ENCODE data around the gene SARS2. TPM values are rescaled to one million over a fixed set of nuclear protein-coding genes. Genes with fewer than 3 reads are reported as not detected.
"Not testable (repeated sequence)": the region's sequence is repeated elsewhere in the genome, so short reads cannot be mapped to it uniquely, and the experiment has no call there.

Gene SARS2
- total RNA-seq, 1 experiment from 2014 or later: 25.7 TPM

DNA sequence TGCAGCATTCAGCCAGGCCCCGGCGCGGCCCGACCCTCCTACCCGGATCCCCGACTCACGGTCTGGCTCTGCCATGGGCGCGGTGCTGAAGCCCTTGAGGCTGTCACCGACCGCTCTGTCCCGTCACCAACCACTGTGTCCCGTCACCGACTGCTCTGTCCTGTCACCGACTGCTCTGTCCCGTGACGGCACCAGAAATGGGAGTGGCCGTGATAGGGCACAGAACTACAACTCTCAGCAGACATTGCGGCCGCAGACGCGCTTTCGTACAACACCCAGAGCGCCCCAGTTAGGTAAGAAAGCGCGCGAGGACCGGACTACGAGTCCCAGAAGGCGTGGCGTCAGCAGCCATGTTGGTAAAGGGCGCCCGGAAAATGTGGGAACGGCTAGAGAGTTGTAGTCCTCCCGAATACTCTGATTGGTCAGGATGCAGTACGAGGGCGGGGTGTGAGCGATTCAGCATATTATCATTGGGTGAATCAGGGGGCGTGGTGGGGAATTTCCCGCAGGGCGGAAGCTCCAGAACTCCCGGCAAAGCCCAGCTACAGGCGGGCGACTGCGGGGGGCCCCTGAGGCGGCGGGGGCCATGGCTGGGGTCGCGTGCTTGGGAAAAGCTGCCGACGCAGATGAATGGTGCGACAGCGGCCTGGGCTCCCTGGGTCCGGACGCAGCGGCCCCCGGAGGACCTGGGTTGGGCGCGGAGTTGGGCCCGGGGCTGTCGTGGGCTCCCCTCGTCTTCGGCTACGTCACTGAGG is 30.9 kb downstream of the SARS2 start, which contains the start of the genes NFKBIB and SIRT2:
TSS of gene NFKBIB (plus strand) at position 523 of the 755 bp plus-strand sequence. CDS start at position 587, 64 bp downstream.
TSS of gene SIRT2 (minus strand) at position 172 of the 755 bp plus-strand sequence. CDS start at position 75, 97 bp downstream.
- no peaks in the 10 kb centered on the region; the same call in 1 of the 2 replicates for H3K9me3 ChIP-seq (replicated peaks)
- no peaks in the 10 kb centered on the region for H3K27me3 ChIP-seq
- peak within 1 kb of the TSS; percentile 78 for H3K4me3 ChIP-seq
- H3K27ac ChIP-seq: peak within 1 kb of the TSS; percentile 67
- H3K4me1 ChIP-seq: peaks cover 8% of the 10 kb centered on the region; the same call in 1 of the 2 replicates
- DNase-seq: peak; percentile 100
- peaks cover 2% of the 10 kb centered on the region; the same call in 1 of the 2 replicates for H3K36me3 ChIP-seq

DNA sequence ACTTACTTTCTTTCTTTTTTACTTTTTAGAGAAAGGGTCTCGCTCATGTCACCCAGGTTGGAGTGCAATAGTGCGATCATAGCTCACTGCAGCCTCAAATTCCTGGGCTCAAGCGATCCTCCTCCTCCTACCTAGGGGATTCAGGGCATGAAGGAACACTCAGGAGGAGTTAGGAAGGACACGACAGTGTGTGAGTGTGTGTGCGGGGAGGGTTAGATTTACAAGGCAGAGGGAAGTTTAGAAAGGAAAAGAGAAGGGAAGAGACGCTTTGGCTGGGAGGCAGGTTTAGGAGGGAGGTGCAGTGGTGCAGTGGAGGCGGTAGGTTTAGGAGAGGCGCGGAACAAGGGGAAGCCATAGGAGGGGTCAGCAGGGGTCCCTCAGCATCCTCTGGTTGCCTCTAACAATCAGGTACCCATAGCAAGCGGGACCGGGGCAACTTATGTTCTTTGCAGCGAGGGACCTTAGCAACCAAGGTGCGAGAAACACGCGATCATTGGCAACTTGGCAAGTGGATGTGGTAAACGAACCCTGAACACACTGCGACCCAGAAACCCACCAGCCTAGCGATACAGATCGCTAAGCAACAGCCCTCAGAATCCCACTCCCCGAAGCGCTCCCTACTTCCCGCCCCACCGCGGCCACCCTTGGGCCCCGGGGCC is 31.6 kb downstream of the SARS2 start:
- Histone ChIP-seq H3K4me1 (peaks cover 8% of the 10 kb centered on the region; the same call in 1 of the 2 replicates), H3K4me3 (peak overlapping the region; percentile 78), H3K27me3 (no peaks in the 10 kb centered on the region), H3K27ac (peak overlapping the region; percentile 11), H3K36me3 (no peaks in the 10 kb centered on the region), H3K9me3 (replicated peaks) (no peaks in the 10 kb centered on the region; the same call in 1 of the 2 replicates)
- peak in 1 of 2 experiments; percentile 38 for DNase-seq

DNA sequence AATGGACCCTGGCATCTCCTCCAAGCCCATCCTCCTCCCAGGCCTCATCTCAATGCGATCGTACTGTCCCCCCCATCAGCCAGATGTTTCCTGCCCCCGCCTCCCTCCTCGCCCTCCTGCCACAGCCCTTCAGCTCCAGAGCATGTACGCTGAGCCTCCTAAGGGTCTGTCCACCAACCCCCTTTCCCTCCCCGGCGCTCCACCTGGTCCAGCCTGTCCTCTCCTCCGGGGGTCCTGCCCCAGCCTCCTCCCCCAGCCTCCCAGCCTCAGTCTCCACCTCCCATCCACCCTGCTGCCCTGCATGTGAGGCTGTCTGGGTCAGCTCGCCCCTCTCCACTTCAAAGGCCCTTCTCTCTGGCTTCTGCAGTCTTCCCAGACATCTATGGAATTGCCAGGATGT is 35.6 kb downstream of the SARS2 start:
- DNase-seq: no peak
- H3K4me3 ChIP-seq: no peak overlapping the region
- H3K36me3 ChIP-seq: peaks cover 2% of the 10 kb centered on the region; the same call in 1 of the 2 replicates
- no peaks in the 10 kb centered on the region for H3K9me3 ChIP-seq (replicated peaks)
- H3K27me3 ChIP-seq: no peaks in the 10 kb centered on the region
- no peak overlapping the region for H3K27ac ChIP-seq
- H3K4me1 ChIP-seq: peaks cover 25% of the 10 kb centered on the region

DNA sequence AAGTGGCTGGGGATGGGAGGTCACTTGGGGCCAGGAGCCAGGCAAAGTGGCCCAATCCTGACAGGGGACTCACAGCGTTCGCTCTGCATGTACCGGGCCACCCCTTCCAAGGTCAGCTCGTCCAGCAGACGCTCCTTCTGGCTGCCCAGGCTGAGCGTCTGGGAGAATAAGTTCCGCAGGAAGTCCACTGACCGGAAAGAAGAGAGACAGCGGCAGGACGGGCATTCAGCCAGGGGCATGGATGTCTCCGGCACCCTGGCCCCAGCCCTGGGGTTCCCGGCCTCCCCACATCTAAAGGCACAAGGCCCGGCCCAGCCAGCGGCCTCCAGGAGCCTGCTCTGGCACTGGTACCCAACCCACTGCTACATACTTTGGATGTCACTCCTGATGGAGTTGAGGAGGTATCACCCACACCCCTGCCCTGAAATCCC is 37.2 kb downstream of the SARS2 start:
- H3K27ac ChIP-seq: 0 out of 2 replicates have a peak overlapping the region, but pooled peaks have one; percentile 1
- peaks cover 2% of the 10 kb centered on the region; the same call in 1 of the 2 replicates for H3K36me3 ChIP-seq
- DNase-seq: no peak
- peaks cover 23% of the 10 kb centered on the region for H3K4me1 ChIP-seq
- H3K4me3 ChIP-seq: no peak overlapping the region
- H3K27me3 ChIP-seq: no peaks in the 10 kb centered on the region
- no peaks in the 10 kb centered on the region for H3K9me3 ChIP-seq (replicated peaks)

DNA sequence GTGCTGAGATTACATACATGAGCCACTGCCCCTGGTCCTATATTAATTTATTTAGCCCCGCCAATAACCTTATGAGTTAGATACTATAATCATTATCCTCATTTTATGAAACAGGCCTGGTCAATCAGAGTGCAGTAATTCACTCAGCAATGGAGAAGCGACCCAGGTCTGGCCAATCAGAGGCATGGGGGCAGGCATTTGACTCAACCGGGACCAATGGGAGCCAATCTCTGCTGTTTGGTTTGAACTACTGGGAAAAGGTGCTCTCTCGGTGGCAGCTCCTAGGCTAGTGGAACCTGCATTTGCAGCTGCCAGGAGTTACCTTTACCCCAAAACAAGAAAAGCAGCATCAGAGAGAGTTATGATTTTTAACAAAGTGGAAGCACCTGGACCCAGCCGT is 37.7 kb downstream of the SARS2 start:
- Histone ChIP-seq H3K9me3 (replicated peaks) (no peaks in the 10 kb centered on the region), H3K27ac (peak overlapping the region; percentile 79; the same call in 1 of the 2 replicates), H3K4me1 (peaks cover 20% of the 10 kb centered on the region), H3K36me3 (peaks cover 2% of the 10 kb centered on the region; the same call in 1 of the 2 replicates), H3K27me3 (no peaks in the 10 kb centered on the region), H3K4me3 (no peak overlapping the region)
- DNase-seq: peak in 1 of 2 experiments; percentile 53

DNA sequence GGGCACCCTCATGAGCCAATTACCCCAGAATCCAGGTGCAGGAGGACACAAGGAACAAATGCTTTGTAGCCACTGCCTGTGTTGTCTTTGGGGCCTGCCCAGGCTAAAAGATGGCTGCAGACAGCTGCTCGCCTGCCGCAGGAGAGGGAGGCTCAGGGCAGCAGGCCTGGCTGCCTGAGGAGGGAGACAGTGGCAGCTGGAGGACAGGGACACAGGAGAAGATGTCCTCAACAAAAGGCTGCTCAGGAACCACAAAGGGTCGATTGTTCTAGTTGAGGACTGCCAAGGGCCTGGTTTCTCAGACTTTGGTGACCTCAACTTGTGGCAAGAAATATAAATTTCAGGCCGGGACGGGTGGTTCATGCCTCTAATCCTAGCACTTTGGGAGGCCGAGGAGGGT is 38.8 kb downstream of the SARS2 start:
- Histone ChIP-seq H3K36me3 (peaks cover 2% of the 10 kb centered on the region; the same call in 1 of the 2 replicates), H3K4me1 (peaks cover 24% of the 10 kb centered on the region), H3K27me3 (no peaks in the 10 kb centered on the region), H3K4me3 (no peak overlapping the region), H3K27ac (peak overlapping the region; percentile 79), H3K9me3 (replicated peaks) (no peaks in the 10 kb centered on the region)
- peak; percentile 98 to 99 for DNase-seq

DNA sequence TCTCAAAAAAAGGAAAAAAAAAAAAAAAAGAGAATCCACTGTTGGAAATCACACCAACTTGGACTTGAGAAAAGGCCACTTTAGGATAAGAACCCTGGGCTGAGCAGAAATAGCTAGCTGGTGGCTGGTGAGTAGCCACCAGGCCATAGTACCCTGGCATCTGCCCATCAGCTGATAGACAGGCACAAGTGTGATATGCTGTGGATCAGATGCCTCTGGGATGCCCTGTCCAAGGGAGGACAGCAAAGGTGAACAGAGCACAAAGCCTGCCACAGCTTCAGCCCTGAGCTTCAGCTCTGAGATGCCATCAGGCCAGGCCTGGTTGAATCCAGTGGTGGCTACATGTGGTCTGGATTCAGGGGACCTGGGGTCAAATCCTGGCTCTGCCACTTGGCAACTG is 39.9 kb downstream of the SARS2 start:
- H3K4me3 ChIP-seq: no peak overlapping the region
- H3K9me3 ChIP-seq (replicated peaks): no peaks in the 10 kb centered on the region
- peak overlapping the region; percentile 79 for H3K27ac ChIP-seq
- H3K36me3 ChIP-seq: peaks cover 2% of the 10 kb centered on the region; the same call in 1 of the 2 replicates
- H3K4me1 ChIP-seq: peaks cover 33% of the 10 kb centered on the region
- H3K27me3 ChIP-seq: no peaks in the 10 kb centered on the region
- DNase-seq: peak in 1 of 2 experiments; percentile 64

DNA sequence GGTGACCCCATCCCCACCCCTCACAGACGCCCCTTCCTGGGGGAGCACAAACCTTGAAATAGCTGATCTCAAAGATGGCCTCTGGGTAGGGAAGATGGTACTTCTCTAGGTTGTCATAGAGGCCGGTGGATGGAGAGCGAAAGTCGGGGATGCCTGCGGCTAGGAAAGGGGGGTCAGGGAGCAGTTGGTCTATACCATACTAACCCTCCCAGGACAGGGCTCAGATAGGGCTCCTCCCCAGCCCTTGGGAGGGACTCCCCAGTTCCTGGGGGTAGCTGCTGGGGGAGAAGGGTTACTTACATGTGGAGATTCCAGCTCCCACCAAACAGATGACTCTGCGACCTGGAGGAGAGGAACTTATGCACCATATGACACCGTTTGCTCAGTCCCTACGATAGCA is 40.8 kb downstream of the SARS2 start:
- Histone ChIP-seq H3K27me3 (no peaks in the 10 kb centered on the region), H3K4me1 (peaks cover 35% of the 10 kb centered on the region), H3K27ac (no peak overlapping the region), H3K9me3 (replicated peaks) (no peaks in the 10 kb centered on the region), H3K4me3 (no peak overlapping the region), H3K36me3 (peaks cover 2% of the 10 kb centered on the region; the same call in 1 of the 2 replicates)
- DNase-seq: no peak

DNA sequence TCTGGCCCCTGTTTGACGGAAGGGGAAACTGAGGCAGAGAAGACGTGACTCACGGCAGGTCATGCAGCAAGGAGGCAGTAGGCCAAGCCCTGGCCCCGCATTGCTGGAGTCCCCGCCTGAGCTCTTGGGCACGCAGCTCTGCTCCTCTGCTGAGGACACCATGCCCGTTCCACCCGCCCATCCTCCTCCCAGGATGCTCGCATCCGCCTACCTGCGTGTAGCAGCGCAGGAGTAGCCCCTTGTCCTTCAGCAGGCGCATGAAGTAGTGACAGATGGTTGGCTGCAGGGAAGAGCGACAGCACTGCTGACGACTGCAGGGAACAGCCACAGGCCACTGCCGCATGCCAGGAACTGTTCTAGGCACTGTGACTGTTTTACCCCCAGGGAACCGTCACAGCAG is 41.7 kb downstream of the SARS2 start:
- Histone ChIP-seq H3K36me3 (peaks cover 2% of the 10 kb centered on the region; the same call in 1 of the 2 replicates), H3K9me3 (replicated peaks) (no peaks in the 10 kb centered on the region), H3K4me3 (no peak overlapping the region), H3K27me3 (no peaks in the 10 kb centered on the region), H3K27ac (no peak overlapping the region), H3K4me1 (peaks cover 35% of the 10 kb centered on the region)
- DNase-seq: no peak

DNA sequence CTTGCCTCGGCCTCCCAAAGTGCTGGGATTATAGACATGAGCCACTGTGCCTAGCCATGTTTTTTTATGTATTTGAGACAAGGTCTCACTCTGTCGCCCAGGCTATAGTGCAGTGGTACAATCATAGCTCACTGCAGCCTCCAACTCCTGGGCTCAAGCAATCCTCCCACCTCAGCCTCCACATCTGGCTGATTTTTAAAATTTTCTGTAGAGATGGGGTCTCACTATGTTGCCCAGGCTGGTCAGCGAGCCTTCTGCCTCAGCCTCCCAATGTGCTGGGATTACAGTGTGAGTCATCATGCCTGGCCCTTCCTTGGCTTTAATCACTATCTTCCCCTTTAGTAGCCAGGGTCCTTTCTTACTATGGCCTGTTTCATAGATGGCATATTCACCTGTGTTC is 45.9 kb downstream of the SARS2 start:
- peaks cover 31% of the 10 kb centered on the region for H3K4me1 ChIP-seq
- H3K4me3 ChIP-seq; H3K9me3 ChIP-seq (replicated peaks); DNase-seq; H3K27ac ChIP-seq; H3K27me3 ChIP-seq; H3K36me3 ChIP-seq: not testable (repeated sequence)

DNA sequence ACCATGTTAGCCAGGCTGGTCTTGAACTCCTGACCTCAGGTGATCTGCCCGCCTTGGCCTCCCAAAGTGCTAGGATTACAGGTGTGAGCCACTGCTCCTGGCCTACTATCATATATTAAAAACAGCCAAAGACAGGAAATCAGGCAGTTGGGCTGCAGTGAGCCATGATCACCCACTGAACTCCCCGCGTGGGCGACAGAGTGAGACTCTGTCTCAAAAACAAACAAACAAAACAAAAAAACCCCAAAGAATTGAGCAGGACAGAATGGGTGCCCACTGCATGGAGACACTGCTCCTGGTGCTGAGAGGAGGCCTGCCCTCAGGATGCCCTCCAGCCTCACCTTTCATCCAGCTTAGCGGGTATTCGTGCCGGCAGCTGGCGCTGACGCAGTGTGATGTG is 47.3 kb downstream of the SARS2 start:
- DNase-seq: no peak
- Histone ChIP-seq H3K4me3 (no peak overlapping the region), H3K36me3 (no peaks in the 10 kb centered on the region), H3K4me1 (peaks cover 43% of the 10 kb centered on the region), H3K27me3 (no peaks in the 10 kb centered on the region), H3K9me3 (replicated peaks) (no peaks in the 10 kb centered on the region), H3K27ac (peak overlapping the region; percentile 46)

DNA sequence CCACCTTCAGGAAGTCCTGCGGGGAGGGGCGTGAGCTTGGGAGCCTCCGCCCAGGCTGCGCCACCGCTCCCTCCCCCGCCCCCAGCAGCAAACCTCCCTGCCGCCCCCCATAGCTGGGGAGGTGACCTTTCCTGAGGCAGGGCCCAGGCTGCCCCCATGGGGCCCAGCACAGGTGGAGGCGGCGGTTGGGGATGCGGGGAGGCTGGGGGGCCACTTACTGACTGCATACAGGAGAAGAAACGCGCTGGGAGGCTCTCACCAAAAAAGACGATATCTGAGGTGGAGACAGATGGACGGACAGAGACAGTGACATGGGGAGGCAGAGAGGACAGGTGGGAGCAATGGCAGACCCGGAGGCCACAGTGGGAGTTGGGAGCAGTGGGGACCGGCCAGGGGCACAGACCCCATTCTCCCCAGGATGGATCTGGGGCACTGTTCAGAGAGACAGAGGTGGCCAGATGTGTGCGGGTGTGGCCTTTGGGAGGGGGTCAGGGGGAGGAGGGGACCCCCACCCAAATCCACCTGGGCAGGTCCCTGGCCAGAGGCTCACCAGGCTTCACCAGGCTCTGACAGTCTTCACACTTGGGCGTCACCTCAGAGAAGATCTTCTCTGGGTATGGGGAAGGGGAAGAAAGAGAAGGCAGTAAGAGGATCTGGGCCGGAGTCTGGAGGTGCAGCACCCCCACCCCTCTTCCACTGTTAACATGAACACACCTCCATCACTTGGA is 49.5 kb downstream of the SARS2 start:
- H3K4me3 ChIP-seq: no peak overlapping the region
- H3K4me1 ChIP-seq: peaks cover 54% of the 10 kb centered on the region
- H3K27me3 ChIP-seq: no peaks in the 10 kb centered on the region
- H3K36me3 ChIP-seq: no peaks in the 10 kb centered on the region
- no peak overlapping the region for H3K27ac ChIP-seq
- DNase-seq: no peak
- no peaks in the 10 kb centered on the region for H3K9me3 ChIP-seq (replicated peaks)

DNA sequence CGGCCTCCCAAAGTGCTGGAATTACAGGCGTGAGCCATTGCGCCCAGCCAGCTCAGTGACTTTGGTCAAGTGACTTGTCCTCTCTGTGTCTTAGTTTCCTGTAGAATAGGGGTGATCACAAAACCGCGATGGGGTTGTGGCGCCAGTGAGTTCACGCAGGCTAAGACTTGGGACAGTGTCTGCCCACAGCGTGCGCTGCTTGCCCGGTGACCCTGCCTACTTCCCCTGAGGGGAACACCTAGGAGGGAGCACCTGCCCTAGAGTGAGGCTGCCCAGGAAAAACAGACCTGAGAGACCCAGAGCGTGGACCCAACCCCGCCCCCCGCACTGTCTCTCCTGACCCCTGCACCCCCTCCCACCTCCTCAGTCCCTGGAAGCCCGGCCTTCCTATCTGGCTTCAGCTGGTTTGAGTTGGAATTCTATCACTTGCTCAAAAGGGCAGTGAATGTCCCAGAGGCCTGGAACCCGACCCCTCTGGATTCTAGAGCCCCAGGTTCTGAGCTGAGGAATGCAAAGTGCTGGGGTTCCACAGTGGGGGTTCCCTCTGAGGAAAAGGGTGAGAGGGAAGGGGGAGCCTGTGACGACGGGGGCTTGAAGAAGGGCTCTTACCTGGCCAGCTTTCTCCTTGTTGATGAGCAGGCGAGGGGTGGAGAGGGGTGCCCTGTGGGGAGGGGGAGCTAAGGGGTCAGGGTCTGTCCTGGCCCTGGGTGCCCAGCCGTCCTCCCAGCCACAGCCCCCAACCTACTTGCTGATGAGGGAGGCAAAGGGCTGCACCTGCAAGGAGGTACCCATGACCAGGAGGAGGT is 50.3 kb downstream of the SARS2 start:
- Histone ChIP-seq H3K4me1 (peaks cover 58% of the 10 kb centered on the region), H3K9me3 (replicated peaks) (no peaks in the 10 kb centered on the region), H3K36me3 (no peaks in the 10 kb centered on the region), H3K4me3 (no peak overlapping the region), H3K27ac (no peak overlapping the region), H3K27me3 (no peaks in the 10 kb centered on the region)
- no peak for DNase-seq

DNA sequence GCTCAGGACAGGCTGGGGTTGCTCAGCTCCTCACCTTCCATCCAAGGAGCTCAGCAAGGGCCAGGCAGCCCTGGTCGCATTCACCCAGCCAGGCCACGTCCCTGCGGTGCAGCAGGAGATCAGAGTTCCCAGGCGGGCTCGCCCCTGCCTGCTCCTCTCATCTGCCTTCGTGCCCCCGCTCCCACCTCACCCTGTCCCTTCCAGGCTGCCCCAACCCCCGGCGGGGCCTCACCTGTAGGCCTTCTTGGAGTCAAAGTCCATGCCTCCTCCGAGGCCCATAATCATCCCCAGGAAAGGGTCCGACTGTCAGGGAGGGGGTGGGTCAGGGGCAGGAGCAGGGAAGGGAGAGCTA is 51.2 kb downstream of the SARS2 start:
- Histone ChIP-seq H3K27me3 (no peaks in the 10 kb centered on the region), H3K27ac (peak overlapping the region; percentile 71), H3K36me3 (no peaks in the 10 kb centered on the region), H3K4me3 (no peak overlapping the region), H3K4me1 (peaks cover 60% of the 10 kb centered on the region), H3K9me3 (replicated peaks) (no peaks in the 10 kb centered on the region)
- no peak for DNase-seq

Data from SJCRH30 (cell line).